ENCODE results near the gene ARHGEF37. TPM values are rescaled to one million over a fixed set of nuclear protein-coding genes. Genes with fewer than 3 reads are reported as not detected.
A peak's percentile ranks its signal among the peaks of the same experiment; 100 is the strongest.

Gene ARHGEF37
- total RNA-seq, 1 experiment from 2014 or later = 17.0 TPM

- Histone ChIP-seq H3K9me2 (replicated peaks; ENCODE audit: insufficient read depth, low read length) (no peaks in the 10 kb centered on the region), H3K27me3 (ENCODE audit: low read length) (no peaks in the 10 kb centered on the region), H3K4me3 (ENCODE audit: low read length) (peak overlapping the region; percentile 37), H4K20me1 (ENCODE audit: insufficient read depth, low read depth, low read length) (no peaks in the 10 kb centered on the region), H3K9ac (ENCODE audit: low read length) (peak overlapping the region; percentile 56), H3K4me2 (ENCODE audit: low read depth, low read length, poor library complexity, severe bottlenecking) (peak overlapping the region; percentile 40), H3K9me3 (ENCODE audit: low read length) (peaks cover 3% of the 10 kb centered on the region; the same call in 1 of the 2 replicates), H3K27ac (ENCODE audit: low read length) (peak overlapping the region; percentile 97), H3K79me2 (ENCODE audit: low read length) (peaks cover 21% of the 10 kb centered on the region; the same call in 1 of the 2 replicates), H2AFZ (ENCODE audit: low read length) (no peak overlapping the region), H3K4me1 (ENCODE audit: low read length) (peaks cover 81% of the 10 kb centered on the region), H3K36me3 (ENCODE audit: insufficient read depth, low read length) (peaks cover 32% of the 10 kb centered on the region)
- no peak for DNase-seq
Measured at GRCh38 chr5:149608936-149609545, 27.7 kb downstream of the ARHGEF37 start.

DNA sequence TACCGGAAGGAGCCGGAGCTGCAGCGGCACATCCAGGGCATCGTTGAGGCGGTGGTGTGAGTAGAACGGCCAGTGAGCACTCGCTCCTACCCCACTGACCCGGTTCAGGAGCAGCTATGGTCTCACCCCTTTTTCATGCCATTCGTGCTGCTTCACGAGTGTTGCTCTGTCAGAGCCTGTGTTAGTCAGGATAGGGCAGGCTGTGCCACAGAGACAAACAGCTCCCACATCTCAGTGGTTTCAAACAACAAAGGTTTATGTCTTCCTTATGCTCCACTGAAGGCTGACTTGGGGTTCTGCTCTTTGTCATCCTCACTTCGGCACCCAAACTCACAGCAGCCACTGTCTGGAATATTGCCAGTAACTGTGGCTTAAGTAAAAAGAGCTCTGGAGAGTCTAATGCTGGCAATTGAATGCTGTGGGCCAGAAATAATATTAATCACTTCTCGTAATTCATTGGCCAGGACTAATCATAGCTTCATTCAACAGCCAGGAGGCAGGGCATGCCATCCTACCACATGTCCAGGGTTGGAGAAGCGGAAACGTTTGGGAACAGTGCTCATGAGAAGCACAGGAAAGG lies 28.4 kb downstream of the ARHGEF37 start:
- Histone ChIP-seq H2AFZ (ENCODE audit: low read length) (no peak overlapping the region), H3K9me3 (ENCODE audit: low read length) (peaks cover 3% of the 10 kb centered on the region; the same call in 1 of the 2 replicates), H3K27ac (ENCODE audit: low read length) (peak overlapping the region; percentile 97), H3K9ac (ENCODE audit: low read length) (peak overlapping the region; percentile 52), H3K4me1 (ENCODE audit: low read length) (peaks cover 75% of the 10 kb centered on the region), H3K4me2 (ENCODE audit: low read depth, low read length, poor library complexity, severe bottlenecking) (peak overlapping the region; percentile 65), H3K4me3 (ENCODE audit: low read length) (peak overlapping the region; percentile 36; the same call in 1 of the 2 replicates), H3K9me2 (replicated peaks; ENCODE audit: insufficient read depth, low read length) (no peaks in the 10 kb centered on the region), H3K36me3 (ENCODE audit: insufficient read depth, low read length) (peaks cover 39% of the 10 kb centered on the region), H3K79me2 (ENCODE audit: low read length) (peaks cover 21% of the 10 kb centered on the region; the same call in 1 of the 2 replicates), H4K20me1 (ENCODE audit: insufficient read depth, low read depth, low read length) (no peaks in the 10 kb centered on the region), H3K27me3 (ENCODE audit: low read length) (no peaks in the 10 kb centered on the region)
- no peak for DNase-seq

GRCh38 chr5:149610589-149611255 lies 29.4 kb downstream of the ARHGEF37 start:
- Histone ChIP-seq H3K4me1 (ENCODE audit: low read length) (peaks cover 67% of the 10 kb centered on the region), H3K4me3 (ENCODE audit: low read length) (peak overlapping the region; percentile 36), H2AFZ (ENCODE audit: low read length) (no peak overlapping the region), H3K9me2 (replicated peaks; ENCODE audit: insufficient read depth, low read length) (no peaks in the 10 kb centered on the region), H3K36me3 (ENCODE audit: insufficient read depth, low read length) (peaks cover 38% of the 10 kb centered on the region), H3K9me3 (ENCODE audit: low read length) (peaks cover 3% of the 10 kb centered on the region; the same call in 1 of the 2 replicates), H4K20me1 (ENCODE audit: insufficient read depth, low read depth, low read length) (no peaks in the 10 kb centered on the region), H3K4me2 (ENCODE audit: low read depth, low read length, poor library complexity, severe bottlenecking) (peak overlapping the region; percentile 65), H3K27me3 (ENCODE audit: low read length) (no peaks in the 10 kb centered on the region), H3K79me2 (ENCODE audit: low read length) (peaks cover 21% of the 10 kb centered on the region; the same call in 1 of the 2 replicates), H3K27ac (ENCODE audit: low read length) (peak overlapping the region; percentile 97), H3K9ac (ENCODE audit: low read length) (peak overlapping the region; percentile 52)
- DNase-seq = peak; percentile 82

DNA sequence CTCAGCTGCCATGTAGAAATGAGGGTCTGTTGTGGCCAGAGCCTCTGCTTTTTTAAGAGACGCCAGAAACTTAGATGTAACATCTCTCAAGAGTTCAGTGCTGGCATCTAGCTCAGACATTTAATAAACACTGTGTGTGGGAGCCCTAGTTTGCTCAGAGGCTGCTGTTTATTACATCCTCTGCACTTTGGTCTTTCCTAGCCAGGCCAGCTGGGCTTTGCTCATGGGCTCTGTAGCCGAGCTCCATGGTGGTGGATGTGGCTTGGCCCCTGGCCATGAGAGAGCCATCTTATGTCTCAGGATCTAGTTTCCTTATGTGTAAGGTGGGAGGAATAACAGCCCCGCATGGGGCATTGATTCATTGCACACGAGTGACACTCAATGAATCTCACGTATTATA lies 30.0 kb downstream of the ARHGEF37 start:
- peaks cover 3% of the 10 kb centered on the region; the same call in 1 of the 2 replicates for H3K9me3 ChIP-seq (ENCODE audit: low read length)
- H4K20me1 ChIP-seq (ENCODE audit: insufficient read depth, low read depth, low read length) = no peaks in the 10 kb centered on the region
- H3K79me2 ChIP-seq (ENCODE audit: low read length) = peaks cover 21% of the 10 kb centered on the region; the same call in 1 of the 2 replicates
- no peaks in the 10 kb centered on the region for H3K9me2 ChIP-seq (replicated peaks; ENCODE audit: insufficient read depth, low read length)
- peak overlapping the region; percentile 65 for H3K4me2 ChIP-seq (ENCODE audit: low read depth, low read length, poor library complexity, severe bottlenecking)
- peak overlapping the region; percentile 97 for H3K27ac ChIP-seq (ENCODE audit: low read length)
- no peaks in the 10 kb centered on the region for H3K27me3 ChIP-seq (ENCODE audit: low read length)
- DNase-seq = no peak
- H3K36me3 ChIP-seq (ENCODE audit: insufficient read depth, low read length) = peaks cover 38% of the 10 kb centered on the region
- no peak overlapping the region for H3K4me3 ChIP-seq (ENCODE audit: low read length)
- peaks cover 67% of the 10 kb centered on the region for H3K4me1 ChIP-seq (ENCODE audit: low read length)
- H3K9ac ChIP-seq (ENCODE audit: low read length) = peak overlapping the region; percentile 52
- no peak overlapping the region for H2AFZ ChIP-seq (ENCODE audit: low read length)

DNA sequence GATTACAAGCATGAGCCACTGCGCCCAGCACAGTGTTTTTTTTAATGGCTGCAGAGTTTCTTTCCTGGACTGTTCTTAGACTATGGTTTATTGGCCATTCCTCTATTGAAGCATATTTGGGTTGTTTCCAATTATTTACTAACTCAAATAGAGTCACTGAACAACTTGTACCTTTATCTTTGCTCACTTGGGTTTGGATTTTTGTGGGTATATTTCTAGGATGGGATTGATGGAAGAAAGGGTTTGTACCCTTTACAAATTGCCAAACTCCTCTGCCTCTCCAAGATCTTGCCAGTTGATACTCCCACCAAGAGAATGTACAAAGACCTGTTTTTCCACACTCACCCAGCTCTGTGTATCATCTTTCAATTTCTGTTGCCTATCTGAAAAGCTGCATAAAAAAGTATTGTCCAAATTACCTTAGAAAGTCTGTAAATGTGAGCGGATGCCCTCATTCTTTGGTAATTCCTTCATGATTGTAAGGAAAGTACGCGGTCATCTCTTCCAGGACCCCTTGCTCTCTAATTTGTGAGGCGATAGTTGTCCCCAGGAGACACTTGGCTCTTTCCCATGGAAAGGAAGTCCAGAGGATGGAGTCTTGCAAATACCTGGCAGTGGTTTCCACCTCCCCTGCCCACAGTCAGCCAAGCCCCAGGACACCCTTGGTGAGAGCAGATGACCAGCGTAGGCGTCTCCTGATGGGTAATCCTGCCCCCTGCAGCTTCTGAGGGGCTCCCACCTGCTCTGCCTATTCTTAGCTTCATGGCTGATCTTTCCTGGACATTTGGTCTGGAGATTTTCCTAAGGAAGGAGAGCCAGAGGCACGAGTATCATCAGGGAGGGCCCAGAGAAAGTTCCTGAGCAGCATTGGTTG lies 33.0 kb downstream of the ARHGEF37 start:
- no peaks in the 10 kb centered on the region for H4K20me1 ChIP-seq (ENCODE audit: insufficient read depth, low read depth, low read length)
- H3K9me3 ChIP-seq (ENCODE audit: low read length) = peaks cover 2% of the 10 kb centered on the region; the same call in 1 of the 2 replicates
- H3K79me2 ChIP-seq (ENCODE audit: low read length) = peaks cover 20% of the 10 kb centered on the region; the same call in 1 of the 2 replicates
- DNase-seq = no peak
- H3K9ac ChIP-seq (ENCODE audit: low read length) = no peak overlapping the region
- no peaks in the 10 kb centered on the region for H3K9me2 ChIP-seq (replicated peaks; ENCODE audit: insufficient read depth, low read length)
- peaks cover 69% of the 10 kb centered on the region for H3K4me1 ChIP-seq (ENCODE audit: low read length)
- H3K36me3 ChIP-seq (ENCODE audit: insufficient read depth, low read length) = peaks cover 49% of the 10 kb centered on the region
- H3K27me3 ChIP-seq (ENCODE audit: low read length) = no peaks in the 10 kb centered on the region
- no peak overlapping the region for H3K4me3 ChIP-seq (ENCODE audit: low read length)
- no peak overlapping the region for H2AFZ ChIP-seq (ENCODE audit: low read length)
- peak overlapping the region; percentile 35 for H3K27ac ChIP-seq (ENCODE audit: low read length)
- no peak overlapping the region for H3K4me2 ChIP-seq (ENCODE audit: low read depth, low read length, poor library complexity, severe bottlenecking)

DNA sequence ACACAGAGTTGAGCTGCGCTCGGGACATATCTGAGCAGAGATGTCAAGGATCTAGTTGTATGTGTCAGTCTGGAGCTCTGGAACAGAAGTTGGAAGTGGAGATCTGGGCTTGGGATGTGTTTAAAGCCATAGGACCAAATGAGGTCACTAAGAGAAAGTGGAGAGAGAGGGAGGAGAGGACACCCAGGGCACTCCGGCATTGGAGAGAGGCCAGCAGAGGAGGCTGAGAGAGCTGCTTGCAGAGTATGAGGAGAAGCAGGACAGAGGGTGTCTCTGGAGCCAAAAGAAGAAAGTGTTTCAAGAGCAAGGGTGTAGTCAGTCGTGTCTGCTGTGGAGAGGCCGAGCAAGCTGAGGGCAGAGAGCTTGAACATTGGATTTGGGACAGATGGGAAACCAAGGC lies 34.7 kb downstream of the ARHGEF37 start:
- Histone ChIP-seq H3K4me2 (ENCODE audit: low read depth, low read length, poor library complexity, severe bottlenecking) (no peak overlapping the region), H3K9ac (ENCODE audit: low read length) (peak overlapping the region; percentile 34), H3K9me2 (replicated peaks; ENCODE audit: insufficient read depth, low read length) (no peaks in the 10 kb centered on the region), H3K79me2 (ENCODE audit: low read length) (peaks cover 7% of the 10 kb centered on the region; the same call in 1 of the 2 replicates), H3K4me1 (ENCODE audit: low read length) (peaks cover 62% of the 10 kb centered on the region), H4K20me1 (ENCODE audit: insufficient read depth, low read depth, low read length) (no peaks in the 10 kb centered on the region), H3K4me3 (ENCODE audit: low read length) (no peak overlapping the region), H3K27ac (ENCODE audit: low read length) (peak overlapping the region; percentile 89), H2AFZ (ENCODE audit: low read length) (no peak overlapping the region), H3K9me3 (ENCODE audit: low read length) (no peaks in the 10 kb centered on the region), H3K27me3 (ENCODE audit: low read length) (no peaks in the 10 kb centered on the region), H3K36me3 (ENCODE audit: insufficient read depth, low read length) (peaks cover 44% of the 10 kb centered on the region)
- DNase-seq = no peak

GRCh38 chr5:149616727-149617285 lies 35.5 kb downstream of the ARHGEF37 start:
- H3K27ac ChIP-seq (ENCODE audit: low read length) = peak overlapping the region; percentile 89
- H3K4me1 ChIP-seq (ENCODE audit: low read length) = peaks cover 53% of the 10 kb centered on the region
- H3K36me3 ChIP-seq (ENCODE audit: insufficient read depth, low read length) = peaks cover 46% of the 10 kb centered on the region
- H3K4me3 ChIP-seq (ENCODE audit: low read length) = no peak overlapping the region
- H3K27me3 ChIP-seq (ENCODE audit: low read length) = no peaks in the 10 kb centered on the region
- H4K20me1 ChIP-seq (ENCODE audit: insufficient read depth, low read depth, low read length) = no peaks in the 10 kb centered on the region
- 0 out of 2 replicates have a peak overlapping the region, but pooled peaks have one; percentile 34 for H3K9ac ChIP-seq (ENCODE audit: low read length)
- H2AFZ ChIP-seq (ENCODE audit: low read length) = no peak overlapping the region
- H3K9me3 ChIP-seq (ENCODE audit: low read length) = no peaks in the 10 kb centered on the region
- H3K9me2 ChIP-seq (replicated peaks; ENCODE audit: insufficient read depth, low read length) = no peaks in the 10 kb centered on the region
- no peak overlapping the region for H3K4me2 ChIP-seq (ENCODE audit: low read depth, low read length, poor library complexity, severe bottlenecking)
- H3K79me2 ChIP-seq (ENCODE audit: low read length) = peaks cover 7% of the 10 kb centered on the region; the same call in 1 of the 2 replicates
- DNase-seq = no peak

All from Karpas-422 (cell line).